ENCODE data around the gene RAD18.

DNA sequence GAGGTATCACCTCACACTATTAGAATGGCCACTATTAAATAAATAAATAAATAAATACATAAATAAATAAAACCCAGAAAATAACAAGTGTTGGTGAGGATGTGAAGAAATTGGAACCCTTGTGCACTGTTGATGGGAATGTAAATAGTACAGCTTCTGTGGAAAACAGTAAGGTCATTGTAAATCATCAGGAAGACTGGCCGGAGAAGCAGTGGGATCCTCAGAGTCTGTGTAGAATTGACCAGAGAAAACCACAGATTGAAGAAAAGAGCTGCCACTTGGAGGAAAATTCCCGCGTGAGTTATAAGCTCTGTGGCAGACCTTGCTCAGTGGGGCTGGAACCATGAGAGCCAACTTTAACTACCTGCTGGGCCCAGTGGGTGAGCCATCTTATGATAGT lies 92.0 kb downstream of the RAD18 start:
- TF ChIP-seq POLR2AphosphoS5 (IDR thresholded peaks at IDR 0.05) (no peak), CTCF (IDR thresholded peaks at IDR 0.05) (no peak), POLR2A (IDR thresholded peaks at IDR 0.05) (no peak)
